DND-41 (cell line): ENCODE measurements around the gene ITGB3BP.

Experiments
- EZH2 ChIP-seq: IDR thresholded peaks from 3 replicates; pipeline ENCODE4 v1.6.1; 2012; ENCODE audit warnings: borderline replicate concordance, low read depth, mild to moderate bottlenecking, moderate library complexity, low read length, inconsistent platforms; ENCODE audit not compliant: severe bottlenecking
- TF ChIP-seq, protein P1 (sequence below): IDR thresholded peaks from 2 replicates; pipeline ENCODE4 v1.5.1; 2012; ENCODE audit warnings: borderline replicate concordance, low read length, moderate library complexity, mild to moderate bottlenecking; ENCODE audit not compliant: poor library complexity, severe bottlenecking; ENCODE audit errors: extremely low read depth

DNA sequence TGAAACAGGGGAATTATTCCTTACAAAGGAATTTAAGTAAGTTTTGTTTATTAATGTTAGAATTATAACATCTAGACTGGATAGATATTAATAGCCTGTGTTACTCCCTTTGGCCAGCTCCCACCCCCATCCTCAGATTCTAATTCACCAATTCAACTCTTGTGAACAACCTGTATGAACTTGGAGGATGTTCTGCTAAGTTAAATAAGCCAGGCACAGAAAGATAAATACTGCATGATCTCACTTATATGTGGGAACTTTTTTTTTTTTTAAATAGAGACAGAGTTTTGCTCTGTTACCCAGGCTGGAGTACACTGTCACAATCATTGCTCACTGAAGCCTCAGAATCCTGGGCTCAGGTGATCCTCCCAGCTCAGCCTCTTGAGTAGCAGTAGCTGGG is 32.5 kb upstream of the ITGB3BP start:
- TF ChIP-seq, protein P1, sequence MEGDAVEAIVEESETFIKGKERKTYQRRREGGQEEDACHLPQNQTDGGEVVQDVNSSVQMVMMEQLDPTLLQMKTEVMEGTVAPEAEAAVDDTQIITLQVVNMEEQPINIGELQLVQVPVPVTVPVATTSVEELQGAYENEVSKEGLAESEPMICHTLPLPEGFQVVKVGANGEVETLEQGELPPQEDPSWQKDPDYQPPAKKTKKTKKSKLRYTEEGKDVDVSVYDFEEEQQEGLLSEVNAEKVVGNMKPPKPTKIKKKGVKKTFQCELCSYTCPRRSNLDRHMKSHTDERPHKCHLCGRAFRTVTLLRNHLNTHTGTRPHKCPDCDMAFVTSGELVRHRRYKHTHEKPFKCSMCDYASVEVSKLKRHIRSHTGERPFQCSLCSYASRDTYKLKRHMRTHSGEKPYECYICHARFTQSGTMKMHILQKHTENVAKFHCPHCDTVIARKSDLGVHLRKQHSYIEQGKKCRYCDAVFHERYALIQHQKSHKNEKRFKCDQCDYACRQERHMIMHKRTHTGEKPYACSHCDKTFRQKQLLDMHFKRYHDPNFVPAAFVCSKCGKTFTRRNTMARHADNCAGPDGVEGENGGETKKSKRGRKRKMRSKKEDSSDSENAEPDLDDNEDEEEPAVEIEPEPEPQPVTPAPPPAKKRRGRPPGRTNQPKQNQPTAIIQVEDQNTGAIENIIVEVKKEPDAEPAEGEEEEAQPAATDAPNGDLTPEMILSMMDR = no peak
- no peak for TF ChIP-seq EZH2
